Activated CD4-positive, alpha-beta T cell treated with anti-CD3 and anti-CD28 coated beads, Interleukin-10, Interleukin-2, amounts not matched to agents 100 ng/mL and 50 ng/mL, durations not matched to agents 16 hours and 8 hours (primary cell): Measurements from ENCODE around the gene OSBPL5.
"Not testable (repeated sequence)": the region's sequence is repeated elsewhere in the genome, so short reads cannot be mapped to it uniquely, and the experiment has no call there.

ENCODE experiments used
- DNase-seq: peaks from one replicate; pipeline ENCODE4 v3.0.0-alpha.2; 2020

OSBPL5 gene

DNA sequence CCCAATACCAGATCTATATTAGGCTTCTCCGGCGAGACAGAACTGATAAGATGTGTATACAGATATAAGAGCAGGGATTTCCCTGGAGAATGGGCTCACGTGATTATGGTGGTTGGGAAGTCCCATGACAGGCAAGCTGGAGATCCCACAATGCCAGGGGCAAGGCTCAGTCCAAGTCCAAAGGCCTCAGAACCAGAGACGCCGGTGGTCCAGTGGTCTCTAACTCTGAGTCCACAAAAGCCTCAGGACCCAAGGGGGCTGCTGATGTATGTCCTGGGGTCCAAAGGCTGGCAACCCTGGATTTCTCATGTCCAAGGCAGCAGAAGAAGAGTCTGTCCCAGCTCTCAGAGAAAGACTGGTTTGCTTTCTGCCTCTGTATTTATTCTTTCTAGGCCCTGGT, 15.8 kb upstream of the OSBPL5 start:
- no peak for DNase-seq

DNA sequence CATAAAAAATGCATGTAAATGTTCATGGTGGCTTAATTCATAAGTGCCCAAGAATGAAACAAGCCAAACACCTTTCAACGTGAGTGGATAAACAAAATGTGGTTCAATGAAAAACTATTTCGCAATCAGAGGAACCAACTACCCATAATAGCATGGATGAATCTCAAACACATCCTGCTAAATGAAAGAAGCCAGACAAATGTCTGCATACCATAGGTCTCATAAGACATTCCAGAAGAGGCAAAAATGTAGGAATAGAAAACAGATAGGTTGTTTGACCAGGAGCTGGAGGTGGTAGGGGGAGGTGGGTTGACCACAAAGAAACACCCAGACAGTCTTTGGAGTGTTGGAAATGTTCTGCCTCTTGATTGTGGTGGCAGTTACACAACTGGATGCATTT, 13.2 kb upstream of the OSBPL5 start:
- no peak for DNase-seq

DNA sequence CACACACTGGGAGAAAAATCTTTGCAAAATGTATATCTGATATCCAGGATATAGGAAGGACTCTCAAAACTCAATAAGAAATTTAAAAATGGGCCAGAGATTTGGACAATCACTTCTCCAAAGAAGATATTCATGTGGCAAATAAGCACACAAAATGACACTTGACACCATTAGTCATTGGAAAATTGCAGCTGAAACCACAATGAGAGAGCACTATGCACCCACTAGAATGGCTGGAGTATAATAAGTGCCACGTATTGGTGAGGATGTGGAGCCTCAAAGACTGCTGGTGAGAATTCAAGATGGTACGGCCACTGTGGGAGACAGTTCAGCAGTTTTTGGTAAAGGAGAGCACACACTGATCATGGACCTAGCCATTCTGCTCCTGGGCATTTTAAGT, 12.8 kb upstream of the OSBPL5 start:
- no peak for DNase-seq

DNA sequence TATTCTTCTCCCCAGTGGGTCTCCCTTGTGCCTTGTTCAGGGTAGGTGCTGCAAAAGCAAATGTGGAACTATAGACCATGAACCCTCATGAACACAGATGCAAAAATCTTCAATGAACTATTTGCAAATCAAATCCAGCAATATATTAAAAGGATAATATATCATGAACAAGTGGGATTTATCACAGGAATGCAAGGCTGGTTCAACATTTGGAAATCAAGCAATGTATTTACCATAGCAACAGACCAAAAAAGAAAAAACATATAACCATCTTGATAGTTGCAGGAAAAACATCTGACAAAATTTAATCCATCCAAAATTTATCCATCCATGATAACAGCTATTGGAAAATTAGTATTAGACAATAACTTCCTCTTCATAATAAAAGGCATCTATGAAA, 11.4 kb upstream of the OSBPL5 start:
- no peak for DNase-seq

DNA sequence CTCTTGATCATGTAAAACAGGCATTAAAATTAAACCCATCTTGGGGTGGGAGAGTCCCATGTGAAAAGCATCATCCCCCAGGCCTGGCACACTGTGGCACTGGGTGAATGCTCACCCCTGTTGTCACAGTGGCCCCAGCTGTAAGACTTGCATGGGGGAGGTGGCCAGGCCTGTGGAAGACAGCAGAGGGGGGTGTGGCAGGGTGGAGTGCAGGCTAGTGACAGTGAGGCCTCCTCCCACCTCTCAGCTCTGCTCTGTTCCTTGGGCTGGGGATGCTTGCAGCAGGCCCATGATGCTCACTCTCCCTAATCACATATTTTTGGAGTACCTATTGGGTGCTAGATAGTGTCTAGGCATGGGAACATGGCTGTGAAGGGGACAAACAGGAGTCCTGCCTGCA, 10.1 kb upstream of the OSBPL5 start:
- no peak for DNase-seq

DNA sequence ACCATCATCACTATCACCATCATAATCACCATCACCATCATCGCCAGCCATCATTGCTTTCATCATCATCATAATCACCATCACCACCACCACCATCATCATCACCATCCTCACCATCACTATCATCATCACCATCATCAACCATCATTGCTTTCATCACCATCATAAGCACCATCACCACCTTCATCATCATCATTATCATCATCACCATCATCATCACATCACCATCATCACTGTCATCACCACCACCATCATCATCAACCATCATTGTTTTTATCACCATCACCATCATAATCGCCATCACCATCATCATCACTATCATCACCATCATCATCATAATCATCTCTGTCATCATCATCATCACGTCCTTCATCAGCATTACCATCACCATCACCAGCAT, 9.3 kb upstream of the OSBPL5 start:
- no peak for DNase-seq

DNA sequence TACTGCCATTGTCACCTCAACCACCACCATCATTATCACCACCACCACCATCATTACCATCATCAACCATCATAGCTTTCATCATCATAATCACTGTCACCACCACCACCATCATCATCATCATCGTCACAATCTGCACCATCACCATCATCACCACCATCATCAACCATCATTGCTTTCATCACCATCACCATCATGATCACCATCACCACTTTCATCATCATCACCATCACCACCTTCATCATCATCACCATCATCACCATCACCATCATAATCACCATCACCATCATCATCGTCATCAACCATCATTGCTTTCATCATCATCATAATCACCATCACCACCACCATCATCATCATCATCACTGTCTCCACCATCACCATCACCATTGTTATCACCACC, 8.7 kb upstream of the OSBPL5 start:
- DNase-seq, result no peak

DNA sequence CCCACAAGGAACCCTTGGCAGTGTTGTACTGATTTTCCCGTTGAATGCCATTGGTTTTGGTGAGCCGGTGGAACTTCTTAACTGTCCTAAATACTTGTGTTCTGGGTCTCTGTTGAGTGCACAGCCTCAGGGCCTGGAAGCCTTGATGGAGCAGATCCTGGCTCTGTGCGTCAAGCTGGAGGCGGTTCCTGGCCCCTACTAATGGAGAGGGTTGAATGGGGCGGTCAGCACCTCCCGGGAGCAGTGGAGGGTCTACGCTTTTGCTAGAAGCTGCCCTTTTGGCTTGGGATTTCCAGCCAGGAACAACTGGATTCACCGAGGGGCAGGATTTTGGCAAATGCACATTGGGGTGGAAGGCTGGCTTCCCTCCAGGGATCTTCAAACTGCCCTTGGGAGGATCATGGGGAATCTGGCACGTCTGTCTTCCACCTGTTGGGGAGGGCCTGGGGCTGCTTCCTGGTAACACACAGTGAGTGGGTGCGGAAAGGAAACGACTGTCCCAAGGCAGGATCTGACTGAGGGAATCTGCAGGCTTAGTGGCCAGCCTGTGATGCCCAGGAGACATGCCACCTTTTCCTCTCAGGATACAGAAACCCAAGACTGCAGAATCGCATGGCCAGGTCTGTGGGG, 6.9 kb upstream of the OSBPL5 start:
- no peak for DNase-seq

DNA sequence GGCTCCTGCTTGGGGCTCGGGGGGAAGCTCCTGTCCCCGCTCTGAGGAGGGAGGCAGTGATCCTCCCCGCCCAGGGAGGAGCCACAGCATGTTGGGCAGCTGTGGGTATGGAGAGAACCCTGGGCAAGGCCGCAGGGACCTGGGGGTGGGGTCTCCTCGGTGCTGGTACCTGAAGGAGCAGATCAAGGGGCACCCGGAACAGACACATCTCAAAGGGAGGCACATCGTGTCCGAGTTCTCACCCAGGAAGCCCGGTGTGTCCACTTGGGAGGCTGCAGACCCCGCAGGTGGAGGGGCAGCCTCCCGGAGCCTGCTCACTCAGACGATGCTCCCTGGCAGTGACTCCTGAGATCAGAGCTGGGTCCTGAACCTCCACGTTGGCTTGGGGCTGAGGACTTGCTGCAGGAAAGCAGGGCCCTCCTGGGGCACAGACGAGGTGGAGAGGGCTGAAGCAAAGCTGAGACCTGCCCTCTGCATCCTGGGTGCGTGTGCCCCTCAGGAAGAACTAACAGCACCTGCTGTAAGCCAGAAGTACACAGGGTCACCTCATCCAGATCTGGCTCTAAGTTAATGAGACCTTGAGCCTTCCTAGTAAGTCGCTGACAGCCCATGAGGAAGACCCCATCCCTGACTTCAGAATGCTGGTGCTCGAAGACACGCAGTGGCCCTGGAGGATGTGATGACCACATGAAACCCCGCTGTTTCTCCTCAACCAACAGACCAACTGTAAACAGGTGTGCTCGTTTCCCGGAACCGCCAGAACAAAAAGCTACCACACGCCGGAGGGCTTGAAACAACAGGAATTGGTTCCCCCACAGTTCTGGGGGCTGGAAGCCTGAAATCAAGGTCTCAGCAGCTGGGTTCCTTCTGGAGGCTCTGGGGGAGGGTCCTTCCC, 5.9 kb upstream of the OSBPL5 start:
- DNase-seq, result no peak

DNA sequence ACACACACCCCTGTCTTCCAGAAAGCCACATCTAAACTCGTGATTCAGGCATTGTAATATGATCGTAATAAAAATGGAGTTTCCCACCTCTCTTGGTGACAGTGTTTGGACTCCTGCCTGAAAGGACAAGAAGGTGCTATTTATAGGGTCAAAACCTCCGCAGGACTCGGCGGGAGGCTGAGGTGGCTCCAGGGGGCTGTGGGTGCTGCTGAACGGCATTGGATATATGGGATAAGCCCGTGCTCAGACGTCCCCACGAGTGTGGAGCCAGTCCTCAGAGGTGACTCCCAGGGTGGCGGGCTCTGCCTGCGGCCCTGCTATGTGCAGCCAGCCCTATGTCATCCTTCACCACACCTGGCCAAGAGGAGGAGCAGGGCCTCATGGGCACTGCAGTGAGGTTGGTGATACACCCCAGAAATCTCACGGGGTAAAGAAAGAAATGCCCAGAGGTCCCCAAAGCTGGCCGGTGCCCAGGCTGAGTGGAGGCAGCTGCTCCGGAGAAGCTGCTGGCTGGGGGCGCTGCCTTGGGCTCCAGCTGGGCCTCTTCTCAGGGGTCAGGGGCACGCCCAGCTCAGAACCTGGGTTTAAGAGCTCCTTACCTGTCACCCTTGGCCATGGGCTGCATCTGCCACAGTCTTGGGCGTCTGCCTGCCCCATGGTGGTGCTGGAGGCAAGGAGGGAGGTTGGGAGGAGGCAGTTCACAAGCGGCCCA, 5.1 kb upstream of the OSBPL5 start:
- DNase-seq, result no peak

DNA sequence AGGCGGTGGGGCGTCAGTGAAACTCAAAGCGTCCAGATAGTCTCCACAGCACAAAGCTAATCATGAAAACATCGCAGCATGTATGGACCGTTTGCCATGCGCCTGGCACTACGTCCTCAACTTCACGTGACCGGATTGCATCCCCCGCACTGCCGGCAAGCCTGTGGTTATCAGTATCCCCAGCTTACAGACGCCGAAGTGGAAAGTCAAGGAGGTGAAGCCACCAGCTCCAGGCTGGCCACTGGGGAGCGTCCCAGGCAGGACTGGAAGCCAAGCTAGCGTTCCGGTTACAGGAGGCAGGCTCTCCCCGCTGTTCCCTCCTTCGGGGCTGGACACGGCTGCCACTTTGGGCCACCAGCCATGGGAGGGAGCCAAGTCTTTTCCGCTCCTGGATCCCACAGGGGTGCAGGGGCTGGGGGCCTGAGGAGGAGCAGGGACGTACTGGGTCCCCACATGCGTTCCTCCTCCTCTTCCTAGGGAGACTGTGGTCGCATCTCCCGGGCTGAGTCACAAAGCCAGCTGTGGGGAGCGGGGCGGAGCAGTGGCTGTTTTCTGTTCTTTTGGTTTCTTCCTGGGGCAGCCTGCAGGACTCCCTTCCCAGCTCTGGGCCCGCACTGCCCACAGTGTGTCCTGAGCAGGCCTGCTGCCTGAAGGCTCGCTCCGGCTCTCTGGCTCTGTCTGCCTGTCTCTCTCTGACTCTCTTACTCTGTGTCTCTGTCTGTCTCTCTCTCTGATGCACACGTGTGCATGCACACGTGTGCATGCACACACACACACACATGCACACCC, 4.3 kb upstream of the OSBPL5 start:
- DNase-seq, result no peak

DNA sequence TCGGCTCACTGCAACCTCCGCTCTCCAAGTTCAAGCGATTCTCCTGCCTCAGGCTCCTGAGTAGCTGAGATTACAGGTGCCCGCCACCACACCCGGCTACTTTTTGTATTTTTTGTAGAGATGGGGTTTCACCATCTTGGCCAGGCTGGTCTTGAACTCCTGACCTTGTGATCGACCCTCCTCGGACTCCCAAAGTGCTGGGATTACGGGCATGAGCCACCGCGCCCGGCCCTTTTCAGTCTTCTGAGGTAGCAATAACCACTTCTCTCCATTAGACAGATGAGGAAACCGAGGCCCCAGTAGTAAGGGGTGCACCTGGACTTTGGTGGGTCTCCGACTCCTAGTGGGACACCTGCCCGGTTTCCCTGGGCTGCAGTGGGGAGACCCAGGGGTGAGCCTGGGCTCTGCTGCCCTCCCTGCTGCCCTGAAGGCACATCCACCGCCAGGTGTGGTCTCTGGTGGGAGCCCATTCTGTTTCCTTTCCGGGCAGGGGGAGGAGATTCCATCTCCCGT, 3.7 kb upstream of the OSBPL5 start:
- DNase-seq, result not testable (repeated sequence)

DNA sequence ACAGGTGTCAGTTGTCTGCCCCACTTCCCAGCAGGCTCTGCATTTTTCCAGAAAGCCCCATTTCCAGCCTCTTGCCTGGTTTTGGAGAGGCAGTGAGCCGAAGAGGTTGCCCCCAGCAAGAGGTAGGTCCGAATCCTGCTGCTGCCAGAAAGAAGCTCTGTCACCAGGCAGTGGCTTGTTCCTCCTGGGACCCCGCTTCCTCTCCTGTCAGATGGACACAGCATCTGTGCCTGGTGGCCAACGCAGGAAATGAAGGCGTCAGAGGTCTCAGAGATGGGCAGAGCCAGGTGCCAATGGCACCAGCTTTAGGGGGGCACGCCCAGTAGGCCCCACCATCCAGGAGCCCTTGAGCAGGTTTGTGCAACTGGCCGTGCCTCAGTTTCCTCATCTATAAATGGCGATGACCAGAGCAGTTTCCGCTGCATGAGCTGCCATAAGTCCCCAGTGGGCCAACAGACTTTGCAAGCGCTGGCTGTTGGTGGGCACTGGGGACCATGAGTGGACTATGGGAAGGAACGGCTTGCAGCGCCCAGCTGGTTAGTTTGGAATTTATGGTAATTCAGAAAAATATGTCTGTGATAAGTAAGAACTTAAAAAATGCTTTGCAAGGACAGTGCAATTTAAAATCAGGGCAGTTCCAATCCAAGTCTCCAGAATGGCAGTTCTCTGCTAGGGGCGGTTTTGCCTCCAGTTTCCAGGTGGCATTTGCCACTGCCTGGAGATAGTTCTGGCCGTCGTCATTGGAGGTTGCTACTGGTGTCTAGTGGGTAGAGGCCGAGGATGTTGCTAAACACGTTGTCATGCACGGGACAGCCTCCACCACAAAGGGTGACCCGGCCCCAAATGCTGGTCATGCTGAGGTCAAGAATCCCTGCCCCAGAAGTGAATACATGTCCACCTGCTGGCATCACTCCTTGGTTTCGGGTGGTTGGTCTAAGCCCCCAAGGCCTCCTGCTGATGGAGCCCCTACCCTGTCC, 2.3 kb upstream of the OSBPL5 start:
- DNase-seq, result no peak

DNA sequence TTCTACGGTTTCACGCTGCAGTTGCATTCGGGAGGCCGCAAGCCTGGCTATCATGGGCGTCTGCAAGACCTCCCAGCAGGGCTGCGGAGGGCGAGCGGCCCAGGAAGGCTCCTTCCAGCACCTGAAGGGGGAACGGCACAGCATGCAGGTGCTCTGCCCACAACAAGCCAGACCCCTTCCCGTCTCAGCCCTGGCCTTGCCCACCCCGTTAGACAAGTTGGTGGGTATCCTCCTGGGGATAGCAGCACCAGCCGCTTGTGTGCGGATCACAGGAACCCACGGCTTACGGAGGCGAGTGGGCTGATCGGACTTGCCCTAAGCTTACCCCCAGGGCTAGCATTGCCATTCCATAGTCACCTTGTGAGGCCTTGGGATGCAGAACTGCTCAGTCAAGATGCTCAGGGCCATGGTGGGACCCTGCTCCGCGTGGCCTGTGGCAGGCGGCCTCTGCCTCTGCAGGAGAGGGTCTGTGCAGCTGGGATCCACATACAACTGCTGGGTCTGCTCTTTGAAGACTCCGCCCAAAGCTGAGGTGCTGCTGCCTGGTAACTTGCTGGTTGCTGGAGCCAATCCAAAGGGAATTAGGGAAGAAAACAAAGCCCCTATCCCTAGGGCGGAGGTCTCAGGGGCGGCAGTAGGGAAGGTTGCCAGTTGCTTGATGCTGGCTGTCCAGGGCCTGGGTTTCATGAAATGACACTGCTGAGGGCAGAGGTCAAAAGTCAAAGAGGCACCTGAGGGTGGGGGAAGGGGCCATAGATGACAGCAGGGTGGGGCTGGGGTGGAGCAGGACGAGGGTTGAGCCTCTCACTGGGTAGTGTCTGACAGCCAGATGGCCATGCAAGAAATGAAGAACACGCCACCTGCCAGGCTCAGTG, 1.4 kb upstream of the OSBPL5 start:
- DNase-seq, result no peak

DNA sequence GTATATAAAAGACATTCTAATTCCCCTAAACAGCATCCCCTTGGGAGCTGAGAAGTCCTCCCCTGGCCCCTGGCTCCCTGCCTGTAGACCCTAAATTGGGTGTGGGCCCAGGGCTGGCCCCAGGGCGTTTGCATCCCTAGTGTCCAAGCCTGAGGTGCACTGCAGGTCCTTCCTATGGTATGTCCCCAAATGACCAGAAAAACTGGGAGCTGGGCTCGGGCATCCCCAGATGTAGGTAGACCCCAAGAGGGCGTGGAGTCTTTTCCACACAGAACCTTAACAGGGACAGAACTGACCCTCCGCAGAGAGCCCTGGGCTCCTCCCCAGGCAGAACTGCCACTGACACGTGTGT, 782 bp upstream of the OSBPL5 start:
- DNase-seq, result no peak

DNA sequence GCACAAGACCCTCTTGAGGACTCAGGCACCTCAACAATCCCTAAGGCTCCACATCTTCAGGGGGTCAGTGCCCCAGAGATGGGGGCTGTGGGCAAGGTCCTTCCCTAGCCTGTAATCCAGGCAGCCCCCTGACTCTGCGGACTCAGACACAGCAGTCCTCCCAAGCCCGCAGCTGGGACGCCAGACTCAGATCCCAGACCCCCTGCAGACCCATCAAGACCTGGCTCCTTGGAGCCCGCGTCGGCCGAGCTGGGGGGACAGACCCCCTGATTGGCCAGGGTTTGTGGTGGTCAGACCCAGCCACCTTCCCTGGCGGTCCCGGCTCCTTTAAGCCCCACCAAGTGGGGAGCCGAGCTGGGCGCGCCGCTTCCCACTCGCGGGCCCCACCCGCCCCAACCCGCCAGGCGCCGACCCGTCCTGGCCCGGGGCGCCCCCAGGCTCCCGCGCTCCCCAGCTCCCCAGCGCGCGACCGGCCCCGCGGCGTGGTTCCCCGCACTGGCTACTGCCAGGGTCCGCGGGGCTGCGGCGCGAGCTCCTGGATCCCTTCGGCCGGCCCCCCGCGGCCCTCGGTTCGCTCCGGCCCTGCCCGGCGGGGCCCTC, 458 bp downstream of the OSBPL5 start:
- DNase-seq, result no peak

DNA sequence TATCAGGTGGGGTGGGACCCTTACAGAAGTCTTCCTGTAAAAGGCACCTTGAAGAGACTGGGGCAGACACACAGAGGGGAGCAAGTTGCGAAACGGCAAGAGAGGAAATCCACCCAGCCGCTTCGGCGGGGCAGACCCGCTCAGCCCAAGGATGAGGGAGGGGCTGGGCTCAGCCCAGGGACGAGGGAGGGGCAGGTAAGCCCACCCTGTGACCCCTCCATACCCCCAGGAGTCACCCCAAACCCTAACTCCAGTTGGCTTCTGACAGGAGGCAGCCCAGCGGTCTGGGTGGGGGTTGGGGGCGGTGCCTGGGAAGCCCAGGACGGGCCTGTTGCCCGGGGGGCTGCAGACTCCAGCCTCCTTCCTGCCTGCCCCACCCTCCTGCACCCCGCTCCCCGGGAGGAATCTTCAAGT, 965 bp downstream of the OSBPL5 start:
- no peak for DNase-seq

DNA sequence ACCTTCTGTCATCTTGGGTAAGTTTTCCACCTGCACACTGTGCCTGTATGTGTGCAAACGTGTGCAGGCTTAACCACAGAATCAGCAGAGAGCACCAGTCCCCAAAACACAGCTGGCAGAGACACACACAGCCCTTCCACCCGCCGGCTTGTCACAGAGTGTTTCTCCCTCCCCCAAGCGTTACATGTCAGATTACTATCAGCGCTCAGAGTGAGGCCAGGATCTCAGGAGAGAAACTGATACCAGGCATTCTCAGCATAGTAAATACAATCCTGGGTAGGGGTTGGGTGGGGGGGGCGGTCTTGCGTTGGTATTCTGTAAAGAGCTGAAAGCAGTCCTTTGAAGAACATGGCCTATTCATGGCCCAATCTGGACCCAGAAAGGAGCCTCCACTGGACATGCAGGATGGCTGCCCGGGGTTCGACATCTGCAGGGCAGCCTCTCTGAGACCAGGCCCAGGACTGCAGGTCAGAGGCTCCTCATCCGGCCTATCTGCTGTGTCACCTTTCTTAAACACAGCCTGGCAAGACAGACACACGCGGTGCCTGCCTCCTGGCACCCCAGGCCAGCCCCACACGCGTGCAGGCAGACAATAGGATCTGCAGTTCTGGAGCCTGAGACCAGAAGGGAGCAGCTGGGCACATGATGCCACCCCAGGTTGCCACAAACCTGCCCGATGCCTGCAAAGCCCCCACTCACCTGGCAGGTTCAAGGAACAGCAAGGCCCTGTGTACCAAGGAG, 1.7 kb downstream of the OSBPL5 start:
- no peak for DNase-seq

DNA sequence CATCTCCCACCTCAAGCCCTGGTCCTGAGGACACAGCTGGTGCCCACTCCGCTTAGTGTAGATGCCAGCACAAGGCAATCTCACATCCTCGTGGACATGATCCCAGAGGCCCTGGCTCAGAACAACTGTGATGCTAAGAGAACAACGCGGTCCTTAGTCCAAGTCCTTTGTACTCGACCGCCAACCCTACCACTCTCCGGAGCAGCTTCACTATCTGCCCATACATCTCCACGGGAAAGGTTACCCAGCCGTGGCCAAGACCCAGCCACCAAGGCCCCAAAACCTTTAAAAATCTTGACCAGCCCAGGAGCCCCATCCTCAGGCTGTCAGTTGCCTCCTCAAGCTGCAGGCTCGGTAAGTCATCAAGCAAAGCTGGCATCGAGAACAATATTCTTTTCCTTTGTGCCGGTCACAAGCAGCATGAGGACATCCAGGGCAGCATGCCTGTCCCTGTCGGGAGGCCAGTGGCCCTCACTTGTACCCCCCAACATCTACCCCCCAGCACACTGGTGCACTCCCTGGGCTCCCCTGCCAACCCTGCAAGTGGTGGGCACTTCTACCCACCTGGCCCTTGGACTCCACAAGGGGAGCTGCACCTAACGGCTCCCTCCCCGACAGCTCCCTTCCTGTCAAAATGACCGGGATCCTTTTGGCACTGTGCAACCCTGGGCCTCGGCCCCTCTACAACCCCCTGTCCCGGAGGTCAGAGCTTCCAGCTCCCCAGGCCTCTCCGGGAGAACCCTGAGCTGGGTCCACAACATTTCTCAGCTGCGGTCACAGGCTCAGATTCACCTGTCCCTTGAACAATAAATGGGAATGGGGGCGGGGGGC, 2.5 kb downstream of the OSBPL5 start:
- no peak for DNase-seq
